NCI-H82 (cell line): Measurements from ENCODE around the gene KCNT1.
A peak's percentile ranks its signal among the peaks of the same experiment; 100 is the strongest.

ENCODE experiments used
- DNase-seq: peaks from one replicate; lab custom pipeline; 2025; lab: John Stamatoyannopoulos, UW

KCNT1 gene

DNA sequence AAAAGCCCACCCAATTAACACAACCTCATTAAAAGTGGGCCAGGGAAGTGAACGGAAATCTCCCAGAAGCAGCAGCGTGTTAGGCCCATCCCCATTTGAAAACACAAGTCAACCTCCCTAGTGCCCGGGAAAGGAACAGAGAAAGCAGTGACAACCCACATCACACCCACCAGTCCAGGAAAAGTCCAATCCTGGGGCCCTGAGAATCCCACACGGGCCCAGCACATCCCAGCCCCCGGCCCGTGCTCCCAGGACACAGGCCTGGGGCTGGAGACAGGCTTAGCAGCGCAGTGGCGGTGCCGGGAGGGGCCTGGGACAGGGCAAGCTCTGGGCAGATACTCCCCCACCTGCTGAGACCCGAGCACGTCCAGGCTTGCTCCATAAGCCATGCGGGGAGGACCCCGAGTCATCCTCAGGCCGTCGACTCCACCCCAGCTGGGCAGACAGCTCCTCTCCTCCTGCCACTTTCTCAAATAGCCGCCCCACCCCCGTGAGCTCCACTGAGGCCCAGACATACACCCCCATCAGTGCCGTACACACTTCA, 101.0 kb downstream of the KCNT1 start:
- DNase-seq: no peak

DNA sequence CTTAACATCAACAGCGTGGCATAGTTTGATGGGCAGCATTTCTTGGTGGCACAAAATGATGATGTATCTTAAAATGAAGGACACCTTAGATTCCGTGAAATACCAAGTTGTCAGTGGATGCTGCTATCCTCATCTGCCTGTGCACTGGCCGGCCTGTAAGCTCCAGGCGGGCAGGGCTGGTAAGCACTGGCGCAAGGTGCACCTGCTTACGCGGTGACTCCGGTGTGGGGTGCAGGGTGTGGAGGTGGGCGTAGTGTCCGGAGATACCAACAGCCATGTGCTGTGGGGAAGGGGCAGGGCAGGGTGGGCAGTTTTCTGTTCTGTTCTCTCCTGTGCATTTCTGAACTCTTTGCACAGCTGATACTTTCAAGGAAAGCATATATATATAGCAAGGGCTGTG, 101.5 kb downstream of the KCNT1 start:
- no peak for DNase-seq

DNA sequence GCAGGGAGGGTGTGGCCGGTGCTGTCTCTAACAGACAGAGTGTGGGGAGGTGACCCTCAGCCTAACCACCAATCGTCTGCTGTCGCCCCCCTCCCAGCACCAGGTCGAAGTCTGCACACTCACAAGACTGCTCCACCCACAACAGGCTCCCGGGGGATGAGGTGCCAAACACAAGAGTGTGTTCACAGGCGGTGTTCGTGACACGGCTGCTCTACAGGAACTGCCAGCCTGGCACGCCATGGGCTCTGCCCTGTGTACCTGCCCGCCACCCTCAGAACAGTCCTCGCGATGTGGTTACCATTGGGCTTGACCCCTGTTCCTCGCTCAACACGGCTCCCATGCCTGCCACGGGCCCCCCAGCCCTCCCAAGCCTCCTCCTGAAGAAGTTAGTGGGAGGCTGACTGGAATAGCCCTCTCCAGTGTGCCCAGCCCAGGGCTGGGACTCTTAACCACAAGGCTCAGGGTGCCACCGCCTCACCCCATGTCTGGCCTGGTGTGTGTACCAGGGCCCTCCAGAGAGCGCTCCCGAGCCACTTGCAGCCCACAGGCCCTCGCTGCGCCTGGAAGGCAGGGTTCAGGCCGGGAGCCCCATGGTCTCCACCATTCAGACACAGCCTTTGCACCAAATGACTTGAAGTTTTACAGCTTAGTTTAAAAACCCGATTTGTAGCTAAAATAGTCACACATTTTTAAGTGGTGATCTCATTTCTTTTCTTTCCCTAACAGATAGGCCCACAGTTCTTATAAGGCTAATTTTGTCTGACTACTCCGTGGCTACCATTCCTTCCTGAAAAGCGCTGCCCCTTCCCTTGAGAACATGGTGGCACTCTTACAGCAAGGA, 102.8 kb downstream of the KCNT1 start:
- peak; percentile 41 for DNase-seq

DNA sequence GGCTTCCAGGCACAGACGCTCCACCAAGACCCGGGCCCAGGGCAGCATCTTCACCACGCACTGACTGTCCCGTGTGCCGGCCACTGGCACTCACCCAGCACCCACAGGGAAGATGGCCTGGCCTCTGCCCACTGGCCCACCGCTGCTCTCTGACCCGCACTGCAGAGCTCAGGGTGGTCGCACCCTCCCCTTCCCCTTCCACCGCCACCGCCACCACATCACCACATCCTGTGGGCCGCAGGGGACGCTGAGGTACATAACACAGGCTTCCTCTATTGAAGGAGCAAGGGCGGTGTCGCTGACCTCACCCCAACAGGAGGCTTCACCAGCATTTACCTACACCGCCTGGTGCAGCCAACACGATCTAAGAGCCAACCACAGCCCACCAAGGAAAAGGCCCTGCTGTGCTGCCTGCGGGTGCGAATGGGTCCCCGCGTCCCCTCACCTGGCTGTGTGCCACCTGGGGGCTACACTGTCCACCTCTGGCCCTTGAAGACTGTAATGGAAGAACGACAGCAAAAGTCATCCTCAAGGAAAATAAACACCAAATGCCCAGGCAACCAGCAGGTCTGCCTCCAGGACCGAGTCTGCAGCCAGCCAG, 103.5 kb downstream of the KCNT1 start:
- DNase-seq: no peak

DNA sequence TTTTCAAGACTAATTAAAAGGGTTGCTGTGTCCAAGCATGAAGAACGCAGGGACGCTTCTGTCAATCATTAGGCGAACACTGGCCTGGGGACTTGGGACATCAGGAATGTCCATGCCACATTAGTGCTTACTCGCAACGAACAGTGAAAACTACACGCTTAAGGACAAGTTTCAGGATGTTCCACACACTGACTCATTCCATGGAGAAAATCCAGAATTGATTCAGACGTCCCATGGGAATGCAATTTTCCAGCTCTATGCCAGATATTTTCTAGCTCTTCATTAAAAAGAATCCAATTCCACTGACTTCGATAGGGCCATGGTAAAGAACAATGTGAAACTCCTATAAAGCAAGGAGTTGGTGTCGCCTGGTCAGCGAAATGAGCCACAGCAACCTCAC, 107.2 kb downstream of the KCNT1 start:
- DNase-seq: no peak

DNA sequence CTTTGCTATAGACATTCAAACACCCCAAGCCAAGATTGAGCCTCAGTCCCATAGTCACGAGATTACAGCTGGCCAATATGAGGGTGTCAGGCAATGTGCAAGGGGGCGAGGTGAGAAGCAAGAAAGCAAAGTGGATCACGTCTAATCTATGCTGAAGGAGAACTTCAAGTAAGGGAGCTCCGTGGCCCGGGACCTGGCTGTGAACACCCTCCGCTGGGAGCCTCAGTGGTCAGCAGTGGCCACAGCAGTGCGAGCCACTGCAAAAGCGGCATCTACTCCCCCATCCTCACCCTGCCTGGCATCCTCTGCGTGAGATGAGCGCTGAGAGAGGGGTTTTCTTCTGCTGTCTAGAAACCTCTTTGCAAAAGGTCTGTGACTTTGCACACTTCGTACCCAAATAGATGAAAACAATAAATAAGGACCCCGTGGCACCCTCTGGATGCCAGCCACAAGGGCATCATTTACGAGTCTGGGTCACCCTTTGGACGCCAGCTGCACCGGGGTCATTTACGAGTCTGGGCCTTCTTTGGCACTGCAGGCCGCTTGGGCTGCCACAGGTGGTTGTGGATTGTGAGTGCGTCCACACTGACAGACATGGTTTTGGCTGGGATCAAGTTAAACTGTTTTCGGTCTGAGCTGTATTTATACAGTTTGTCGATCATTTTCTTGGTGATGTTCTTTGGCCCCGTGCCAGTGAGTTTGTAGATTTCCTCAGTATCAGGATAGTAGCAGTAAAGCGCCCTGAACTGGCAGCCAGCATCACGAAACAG, 109.0 kb downstream of the KCNT1 start:
- DNase-seq: no peak

DNA sequence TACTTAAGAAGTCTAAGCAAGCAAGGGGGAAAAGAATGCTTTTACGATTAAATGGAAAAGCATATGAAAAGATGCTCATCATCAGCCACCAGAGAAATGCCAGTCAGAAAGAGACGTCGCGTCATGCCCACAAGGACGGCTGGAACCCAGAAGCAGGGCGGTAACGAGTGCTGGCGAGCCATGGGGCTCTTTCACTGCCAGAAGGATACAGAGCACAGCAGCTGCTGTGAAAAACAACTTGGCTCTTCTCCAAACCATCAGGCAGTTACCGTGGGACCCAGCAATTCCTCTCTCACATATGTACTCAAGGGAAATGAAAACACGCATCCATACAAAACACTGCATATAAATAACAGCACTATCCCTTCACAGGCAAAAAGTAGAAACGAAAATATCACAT, 109.8 kb downstream of the KCNT1 start:
- no peak for DNase-seq

DNA sequence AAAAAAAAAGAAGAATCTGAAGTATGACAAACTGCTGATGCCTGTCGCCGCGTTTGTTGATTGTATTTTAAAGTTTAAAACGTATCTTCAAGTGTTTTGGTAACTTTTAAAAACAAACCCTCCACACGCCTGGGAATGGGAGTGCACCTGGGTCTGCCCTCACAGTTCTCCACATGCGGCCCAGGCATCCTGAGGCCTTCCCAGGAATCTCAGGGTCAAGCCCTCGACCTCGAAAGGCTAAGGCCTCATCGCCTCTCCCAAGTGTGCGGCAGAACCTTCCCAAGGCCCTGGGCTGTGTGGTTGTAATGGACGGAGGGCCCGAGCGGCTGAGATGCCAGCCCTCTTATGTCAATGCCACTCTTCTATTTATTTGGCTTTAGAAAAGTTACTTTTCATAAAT, 111.0 kb downstream of the KCNT1 start:
- DNase-seq: no peak

DNA sequence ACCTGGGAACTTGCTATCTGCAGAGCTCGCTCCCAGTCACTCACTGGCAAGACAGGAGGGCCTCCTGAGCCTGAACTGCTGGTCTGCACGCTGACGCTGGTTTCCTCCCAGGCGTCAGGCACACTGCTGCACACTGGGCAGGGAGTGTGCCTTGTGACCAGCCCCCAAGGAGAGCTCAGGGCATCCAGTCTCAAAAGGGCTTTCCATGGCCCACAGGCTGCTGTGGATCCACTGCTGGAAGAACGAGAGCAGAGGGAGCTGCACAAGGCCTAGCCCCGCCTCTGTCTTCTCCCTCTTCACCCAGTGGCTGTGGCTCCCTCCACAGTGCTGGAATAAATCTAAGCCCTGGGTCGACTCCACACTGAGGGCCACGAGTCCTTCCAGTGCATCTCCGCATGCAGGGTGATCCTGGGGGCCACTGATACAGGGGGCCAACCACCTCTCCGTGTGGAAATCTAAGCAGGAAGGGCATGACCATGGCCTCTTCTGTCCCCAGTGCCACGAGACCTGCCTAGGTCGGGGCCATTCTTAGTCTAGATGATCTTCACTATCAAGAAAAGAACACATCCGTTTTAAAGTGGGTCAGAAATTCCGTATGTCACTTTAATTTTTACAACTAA, 111.8 kb downstream of the KCNT1 start:
- DNase-seq: no peak

DNA sequence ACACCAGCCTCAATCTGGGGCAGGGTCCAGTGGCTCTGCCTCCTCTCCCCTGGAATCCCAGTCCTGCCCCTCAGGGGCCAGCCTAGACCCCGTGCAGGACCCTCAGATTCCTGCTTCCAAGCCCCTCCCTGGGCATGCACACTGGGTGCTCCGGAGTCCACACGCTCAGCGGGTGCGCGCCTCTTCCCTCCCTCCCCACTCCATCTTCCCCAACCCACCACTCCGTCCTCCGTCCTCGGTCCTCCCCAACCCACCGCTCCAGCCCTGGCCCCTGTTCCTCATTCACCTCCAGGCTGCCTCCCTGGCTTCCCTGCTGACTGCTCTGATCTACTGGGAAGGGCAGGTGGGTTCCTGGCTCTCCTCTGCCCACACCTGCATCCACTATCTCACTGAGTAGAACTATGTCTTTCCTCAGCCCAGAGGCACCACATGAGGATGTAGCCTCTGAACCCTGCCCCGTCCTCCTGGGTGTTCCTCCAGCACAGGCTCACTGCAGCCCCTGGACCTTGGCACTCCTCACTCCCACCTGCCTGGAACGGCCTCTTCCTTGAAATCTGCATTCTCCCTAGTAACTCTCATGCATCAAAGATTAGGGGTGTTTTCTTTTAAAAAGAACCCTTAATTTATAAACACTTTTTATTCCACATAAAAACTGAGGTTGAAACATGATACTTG, 112.6 kb downstream of the KCNT1 start:
- DNase-seq: no peak

DNA sequence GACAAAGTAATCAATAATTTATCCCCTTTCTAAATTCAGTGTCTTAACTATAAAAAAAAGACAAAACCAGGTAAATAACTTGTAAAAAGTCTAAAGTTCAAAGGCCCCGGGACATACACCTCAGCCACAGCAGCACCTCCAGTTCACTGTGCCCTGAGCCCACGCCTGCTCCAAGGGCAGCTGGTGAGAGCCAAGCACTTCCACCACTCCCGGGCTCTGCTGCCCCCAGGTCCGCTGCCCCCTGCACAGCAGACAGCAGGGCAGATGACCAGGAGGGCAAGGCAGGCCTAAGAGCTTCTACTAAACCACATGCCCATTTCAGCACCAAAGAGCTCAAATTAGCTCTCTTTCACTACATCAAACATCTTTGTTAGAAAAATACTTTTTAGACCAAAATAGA, 113.4 kb downstream of the KCNT1 start:
- no peak for DNase-seq

DNA sequence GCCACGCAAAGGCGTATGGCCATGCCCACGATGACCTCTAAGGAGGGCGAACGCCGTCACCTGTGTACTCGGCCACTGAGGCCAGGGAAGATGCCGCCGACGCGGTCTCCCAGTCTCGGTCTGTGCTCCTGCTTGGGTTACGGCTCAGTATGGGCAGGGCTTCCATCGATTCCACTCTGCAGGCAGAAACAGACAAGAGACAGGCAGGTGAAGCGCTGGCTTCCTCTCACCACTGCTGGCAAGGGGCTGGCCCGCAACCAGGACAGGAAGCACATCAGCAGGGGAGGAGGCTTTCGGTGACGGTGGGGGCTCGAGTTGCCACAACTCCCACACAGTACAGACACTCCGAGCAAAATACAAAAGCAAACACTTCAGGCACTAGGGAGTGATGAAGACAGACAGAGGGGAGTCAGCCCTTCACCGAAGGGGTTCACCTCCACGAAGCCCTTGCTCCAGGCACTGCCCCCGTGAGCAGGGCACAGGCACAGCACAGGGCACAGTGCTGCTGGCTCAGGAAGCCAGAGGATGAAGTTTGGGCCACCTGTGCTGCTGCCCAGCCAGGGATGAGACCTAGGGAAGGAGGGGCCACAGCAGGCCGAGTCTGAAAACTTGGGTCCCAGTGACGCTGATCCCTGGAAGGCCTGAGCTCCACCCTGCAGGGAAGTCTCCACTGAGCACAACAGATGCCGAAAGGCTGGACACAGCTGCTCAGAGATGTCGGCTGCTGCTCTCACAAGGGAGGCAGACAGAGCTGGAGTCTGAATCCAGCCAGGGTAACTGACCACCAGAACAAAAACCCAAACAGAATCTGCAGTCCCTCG, 114.1 kb downstream of the KCNT1 start:
- DNase-seq: no peak

DNA sequence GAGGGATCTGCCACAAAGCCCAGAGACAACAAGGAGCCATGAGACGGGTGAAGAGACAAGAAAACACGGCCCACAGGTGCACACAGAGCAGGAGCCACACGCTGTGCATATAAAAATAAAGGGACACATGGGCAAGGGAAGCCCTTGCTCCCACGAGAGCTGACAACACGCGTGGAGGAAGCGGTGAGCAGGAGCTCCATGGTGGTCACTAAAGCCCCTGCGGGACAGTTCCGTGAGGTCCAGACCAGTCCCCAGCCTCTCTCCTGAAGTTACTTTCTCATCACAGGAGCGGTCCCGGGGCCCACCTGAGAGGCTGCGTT, 114.6 kb downstream of the KCNT1 start:
- no peak for DNase-seq

DNA sequence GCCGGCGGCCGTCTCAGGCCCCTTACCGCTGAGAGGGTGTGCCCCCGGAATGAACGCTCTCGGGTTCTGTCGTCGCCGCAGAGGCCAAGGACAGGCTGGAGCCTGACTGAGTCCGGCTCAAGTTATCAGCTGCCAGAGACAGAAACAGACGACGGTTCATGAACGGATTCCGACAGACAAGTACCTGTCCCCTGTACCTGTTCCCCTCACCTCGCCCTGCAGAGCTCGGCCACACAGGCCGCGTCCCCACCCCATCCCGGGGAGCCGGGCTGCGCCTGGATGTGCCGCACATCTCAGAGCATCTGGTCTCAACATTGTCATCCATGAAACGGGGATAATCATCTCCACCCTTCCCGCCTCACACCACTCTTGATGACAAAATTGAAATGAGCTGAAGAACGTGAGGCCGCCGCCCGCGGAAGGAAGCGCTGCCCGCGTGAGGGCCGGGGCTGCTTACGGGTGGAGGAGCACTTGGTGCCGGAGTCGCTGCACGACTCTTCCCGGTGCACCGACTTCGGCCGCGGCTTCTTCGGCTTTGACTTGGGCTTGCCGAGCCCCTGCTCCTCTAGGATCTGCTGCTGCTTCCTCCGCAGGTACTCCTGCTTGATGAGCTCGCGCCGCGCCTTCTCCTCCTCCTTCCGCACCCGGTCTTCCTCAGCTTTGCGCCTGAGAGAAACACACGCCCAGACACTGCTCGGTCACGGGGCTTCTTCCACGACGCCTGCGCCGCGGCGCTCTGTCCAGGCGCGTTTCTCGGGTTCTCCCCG, 116.1 kb downstream of the KCNT1 start:
- no peak for DNase-seq

DNA sequence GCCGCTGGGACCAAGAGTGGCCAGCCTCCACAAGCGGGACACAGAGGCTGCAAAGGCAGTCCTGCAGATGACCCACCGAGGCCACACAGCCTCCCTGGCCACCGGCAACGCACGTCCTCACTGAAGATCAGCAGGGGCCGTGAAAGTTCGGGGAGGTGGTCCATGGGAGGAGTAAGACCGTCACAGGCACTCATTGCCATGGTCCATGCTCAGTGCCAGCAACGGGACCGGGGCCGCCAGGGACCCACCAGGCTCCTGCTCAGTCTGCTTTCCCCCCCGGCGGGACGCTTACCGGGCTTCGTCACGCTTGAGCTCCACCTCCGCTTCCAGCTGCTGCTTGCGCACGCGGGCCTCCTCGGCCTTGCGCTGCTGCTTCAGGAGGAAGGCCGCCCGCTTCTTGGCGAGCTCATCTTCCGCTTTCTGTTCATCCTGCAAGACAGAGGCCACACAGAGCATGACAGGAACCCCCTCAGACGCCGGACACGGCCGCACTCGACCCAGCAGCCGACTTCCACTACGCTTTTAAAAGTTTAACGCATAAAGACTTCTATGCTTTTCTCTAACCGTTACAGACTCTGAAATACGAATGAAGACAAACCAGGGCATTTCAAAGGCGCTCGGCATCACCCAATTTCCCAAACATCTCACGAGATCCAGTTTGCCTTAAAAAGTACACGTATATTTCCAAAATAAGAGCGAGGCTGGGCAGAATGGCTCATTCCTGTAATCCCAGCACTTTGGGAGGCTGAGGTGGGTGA, 116.9 kb downstream of the KCNT1 start:
- no peak for DNase-seq

DNA sequence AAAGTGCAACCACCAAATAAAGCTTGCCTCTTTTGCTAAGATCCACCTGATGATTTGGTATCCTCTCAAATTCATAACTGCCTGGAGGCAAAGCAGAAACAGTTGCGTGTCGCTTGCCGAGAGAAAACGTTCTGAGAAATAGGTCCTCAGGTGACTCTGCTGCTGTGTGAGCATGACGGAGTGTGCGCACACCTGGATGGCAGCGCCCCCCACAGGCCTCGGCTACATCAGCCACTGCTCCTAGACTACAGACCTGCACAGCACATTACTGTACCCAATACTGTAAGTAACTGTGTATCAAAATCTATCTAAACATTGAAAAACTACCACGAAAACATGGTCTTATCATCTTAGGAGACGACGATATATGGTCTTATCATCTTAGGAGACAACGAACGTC, 117.9 kb downstream of the KCNT1 start:
- no peak for DNase-seq

DNA sequence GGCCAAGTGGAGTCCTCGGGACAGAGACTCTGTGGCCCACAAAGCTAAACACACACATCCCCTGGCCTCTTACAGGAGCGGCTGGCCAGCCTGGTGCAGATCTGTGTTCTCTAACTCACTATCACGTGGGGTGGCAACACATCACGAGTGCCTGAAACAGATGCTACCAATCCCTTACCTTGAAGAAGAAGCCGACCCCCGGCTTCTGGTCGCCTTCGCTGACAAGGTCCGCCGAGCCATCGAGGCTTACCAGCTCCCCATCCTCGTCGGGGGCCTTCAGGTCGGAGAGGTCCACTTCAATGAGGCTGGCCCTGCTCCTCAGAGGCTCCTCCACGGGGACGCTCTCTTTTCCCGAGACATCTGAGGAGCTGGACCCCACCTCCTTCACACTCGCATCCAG, 118.7 kb downstream of the KCNT1 start:
- DNase-seq: no peak

DNA sequence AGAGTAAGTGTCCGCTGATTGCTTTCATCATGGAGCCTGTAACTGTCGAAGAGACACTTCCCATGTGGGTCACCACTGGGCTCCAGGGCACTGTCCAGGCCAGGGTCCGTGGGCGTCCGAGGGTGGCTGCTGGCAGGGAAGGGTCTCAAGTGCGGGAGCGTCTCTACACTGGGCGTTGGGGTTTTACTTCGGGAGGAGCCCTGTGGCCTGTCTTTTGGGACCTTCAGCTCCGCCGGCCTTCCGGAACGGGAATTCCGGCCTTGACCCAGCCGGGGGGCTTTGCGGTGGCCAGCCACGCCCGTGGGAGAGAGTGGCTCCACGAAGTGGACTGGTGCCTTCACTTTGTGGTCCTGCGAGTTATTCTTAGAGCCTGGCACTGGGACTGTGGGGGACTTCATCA, 119.1 kb downstream of the KCNT1 start:
- no peak for DNase-seq

DNA sequence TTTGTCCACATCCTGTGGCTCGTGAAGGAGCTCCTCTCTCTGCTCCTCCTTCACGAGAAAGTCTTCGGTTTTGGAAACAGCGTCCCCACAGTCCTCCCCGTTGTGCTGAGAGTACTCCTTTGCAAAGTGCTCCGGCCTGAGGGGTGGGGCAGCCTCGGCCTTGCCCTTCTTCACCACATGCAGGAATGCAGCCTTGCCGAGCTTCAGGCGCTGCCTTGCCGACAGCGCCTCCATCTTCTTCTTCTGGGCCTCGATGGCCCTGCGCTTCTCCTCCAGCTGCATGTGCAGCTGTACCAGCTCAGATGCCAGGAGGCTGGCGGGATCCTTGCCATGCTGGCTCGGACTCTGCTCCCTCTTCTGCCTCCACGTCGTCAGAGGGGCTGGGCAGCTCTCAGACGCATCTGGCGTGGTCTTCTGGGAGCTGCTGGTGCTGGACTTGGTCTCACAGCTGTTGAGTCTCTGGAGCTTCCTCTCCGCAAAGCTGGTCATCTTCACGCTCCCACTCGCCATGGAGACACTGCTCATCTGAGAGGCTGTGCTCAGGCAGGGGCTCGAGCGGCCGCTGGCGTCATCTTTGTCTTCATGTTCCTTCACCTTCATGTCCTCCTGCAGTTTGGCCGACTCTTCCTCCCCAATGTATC, 119.9 kb downstream of the KCNT1 start:
- no peak for DNase-seq
